Fibroblast of peridontal ligament (primary cell): ENCODE measurements around the gene MTCL3.
A peak's percentile ranks its signal among the peaks of the same experiment; 100 is the strongest.

Source experiments
- DNase-seq: peaks from one replicate; pipeline ENCODE4 v3.0.0-alpha.2; 2010; ENCODE audit errors: extremely low read depth

MTCL3 gene

DNA sequence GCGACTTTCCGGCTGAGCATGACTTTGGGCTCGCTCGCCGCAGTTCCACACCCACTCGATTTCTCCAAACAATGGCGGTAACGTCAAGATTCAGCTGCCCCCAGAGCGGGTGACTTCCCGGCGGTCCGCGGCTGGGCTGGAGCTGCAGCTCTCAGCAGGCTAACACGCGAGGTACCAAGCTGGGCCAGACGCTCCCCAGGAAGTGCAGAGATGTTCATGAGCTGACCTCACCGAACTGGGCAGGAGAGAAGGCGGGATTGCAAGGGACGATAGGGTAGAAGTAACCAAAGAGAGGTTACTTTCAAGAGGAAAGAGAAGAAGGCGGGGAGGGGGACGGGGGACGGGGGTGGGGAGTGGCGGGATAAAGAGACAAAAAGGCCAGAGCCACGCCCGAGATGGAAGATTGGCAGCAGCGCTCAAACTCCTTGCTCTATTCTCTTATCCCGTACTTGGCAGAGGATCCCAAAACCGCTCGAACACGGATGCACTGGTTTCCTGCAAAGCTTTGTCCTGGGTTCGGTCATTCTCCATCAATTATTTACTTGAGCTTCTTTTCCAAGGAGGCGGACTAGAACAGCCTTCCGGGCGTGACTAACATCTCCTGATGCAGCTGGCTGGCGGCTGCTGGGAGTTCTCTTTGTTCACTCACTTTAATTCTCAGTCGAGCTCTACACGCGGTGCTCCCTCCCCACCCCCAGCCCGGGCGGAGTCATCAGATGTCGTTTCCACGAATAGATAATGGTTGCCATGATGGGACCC lies at the start of gene MTCL3:
MTCL3 (minus strand) TSS at position 626 of the 759 bp plus-strand sequence.
- DNase-seq, result peak; percentile 53

- no peak for DNase-seq
Measured at GRCh38 chr6:127567476-127567875, 48.3 kb upstream of the MTCL3 start.

DNA sequence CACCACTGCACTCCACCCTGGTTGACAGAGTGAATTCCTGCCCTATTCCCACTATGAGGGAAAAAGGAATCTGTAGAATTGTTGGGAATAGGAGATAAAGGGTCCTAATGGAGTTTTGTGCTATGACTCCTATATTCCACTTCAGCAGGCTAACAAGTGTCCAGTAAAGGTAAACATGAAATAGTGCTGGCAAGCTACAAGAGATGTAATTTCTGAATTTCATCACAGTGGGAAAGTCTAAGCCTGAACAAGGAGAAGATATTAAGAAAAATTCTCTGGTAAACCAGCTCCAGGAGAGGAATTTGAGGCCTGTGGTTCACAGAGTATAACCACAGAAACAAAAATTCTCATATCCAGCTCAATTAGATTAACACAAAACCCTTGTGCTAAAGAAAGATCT lies 47.5 kb upstream of the MTCL3 start:
- DNase-seq, result peak; percentile 70

GRCh38 chr6:127566119-127566518 lies 47.0 kb upstream of the MTCL3 start:
- no peak for DNase-seq

DNA sequence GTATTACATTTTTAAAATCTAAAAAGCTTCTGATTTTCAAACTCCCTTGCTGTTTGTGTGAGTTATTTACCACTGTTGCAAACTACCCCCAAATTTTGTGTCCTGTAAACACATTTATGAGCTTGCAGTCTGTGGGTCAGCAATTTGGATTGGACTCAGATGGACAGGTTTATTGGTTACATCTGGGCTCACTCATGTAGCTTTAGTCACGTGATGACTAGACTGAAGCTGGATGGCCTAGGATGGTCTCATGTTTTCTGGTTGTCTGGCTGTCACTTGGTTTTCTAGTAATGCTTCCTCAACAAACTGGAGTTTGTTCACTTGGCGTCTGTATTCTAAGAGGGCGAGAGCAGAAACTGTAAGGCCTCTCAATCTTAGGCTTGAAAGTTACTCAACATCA lies 45.6 kb upstream of the MTCL3 start:
- no peak for DNase-seq

DNA sequence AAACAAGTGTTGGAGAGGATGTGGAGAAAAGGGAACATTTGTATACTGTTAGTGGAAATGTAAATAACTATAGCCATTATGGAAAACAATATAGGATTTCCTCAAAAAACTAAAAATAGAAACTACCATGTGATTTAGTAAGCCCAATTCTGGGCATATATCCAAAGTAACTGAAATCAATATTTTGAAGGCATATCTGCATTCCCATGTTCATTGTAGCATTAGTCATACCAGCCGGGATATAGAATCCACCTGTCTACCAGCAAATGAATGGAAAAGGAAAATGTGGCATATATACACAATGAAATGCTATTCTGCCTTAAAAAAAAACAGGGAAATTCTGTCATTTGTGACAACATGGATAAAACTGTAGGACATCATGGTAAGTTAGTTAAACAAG lies 42.5 kb upstream of the MTCL3 start:
- DNase-seq, result peak; percentile 48

- DNase-seq, result peak; percentile 62
Measured at GRCh38 chr6:127554435-127555006, 35.4 kb upstream of the MTCL3 start.

GRCh38 chr6:127550403-127550802 lies 31.3 kb upstream of the MTCL3 start:
- DNase-seq, result peak; percentile 75

DNA sequence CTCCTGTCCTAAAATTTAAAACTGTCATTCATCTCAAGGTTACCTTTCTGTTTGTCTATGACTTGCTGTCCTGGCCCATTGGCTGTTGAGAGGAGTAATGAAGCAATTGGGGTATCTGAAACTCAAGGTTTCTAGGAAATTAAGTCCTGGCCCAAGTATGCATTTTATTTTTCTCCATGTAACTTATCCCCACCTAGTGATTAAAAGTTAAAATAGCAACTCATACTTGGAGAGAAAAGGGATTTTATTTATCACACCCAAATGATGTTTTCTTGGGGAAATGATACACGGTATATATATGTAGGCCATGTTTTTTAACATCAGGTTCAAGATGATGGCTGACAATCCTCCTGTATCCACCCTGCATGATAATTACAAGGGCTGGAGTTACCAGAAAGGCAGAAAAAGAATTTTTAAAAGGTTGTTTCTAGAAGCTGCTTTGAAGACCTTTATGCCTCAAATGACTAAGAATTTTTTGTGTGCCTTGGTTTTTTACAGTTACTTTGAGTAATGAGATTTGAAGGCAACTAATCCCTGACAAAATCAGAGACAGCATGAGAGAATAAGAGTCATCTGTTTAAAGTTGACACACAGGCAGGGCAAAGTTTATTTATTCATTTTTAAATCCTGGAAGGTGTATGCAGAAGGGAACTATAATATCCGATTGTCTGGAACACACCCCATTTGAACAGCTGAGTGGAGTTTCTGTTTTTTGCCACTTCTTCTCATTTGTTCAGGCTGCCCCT lies 28.9 kb upstream of the MTCL3 start:
- DNase-seq, result peak; percentile 38

DNA sequence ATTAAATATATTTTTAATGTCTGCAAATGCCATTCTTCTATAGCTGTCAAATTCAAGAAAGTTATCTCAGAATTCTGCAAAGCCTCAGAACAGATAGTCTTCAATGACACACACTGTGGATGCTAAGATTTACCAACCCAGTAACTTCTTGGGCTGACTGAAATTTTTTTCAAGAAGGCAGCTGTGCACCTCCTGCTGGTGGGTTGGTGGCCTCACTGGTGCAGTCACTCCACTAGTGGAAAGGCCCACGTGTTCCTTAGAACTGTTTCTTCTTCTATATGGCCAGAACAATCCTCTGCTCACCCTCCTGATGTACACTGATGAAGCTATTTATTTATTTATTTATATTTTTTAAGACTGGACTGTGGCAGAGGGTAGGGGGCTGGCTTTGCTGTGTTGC lies 28.1 kb upstream of the MTCL3 start:
- DNase-seq, result no peak

DNA sequence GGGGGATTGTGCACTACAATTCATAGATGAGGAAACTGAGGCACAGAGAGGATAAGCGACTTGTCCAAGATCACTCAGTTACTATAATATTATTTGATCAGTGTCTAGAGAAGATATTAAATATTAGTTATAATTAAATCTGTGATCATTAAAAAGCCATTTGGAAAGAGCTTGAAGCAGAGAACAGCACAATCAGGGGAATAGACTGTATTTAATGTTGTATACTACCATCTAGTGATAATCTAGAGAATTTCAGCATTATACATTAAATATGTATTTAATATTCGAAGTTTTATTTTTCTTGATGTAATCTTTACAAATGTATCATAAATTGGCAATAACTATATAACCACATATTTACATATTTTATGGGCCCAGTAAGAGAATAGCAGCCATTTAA lies 20.1 kb upstream of the MTCL3 start:
- peak; percentile 65 for DNase-seq

- no peak for DNase-seq
Measured at GRCh38 chr6:127538750-127539264, 19.7 kb upstream of the MTCL3 start.

- no peak for DNase-seq
Measured at GRCh38 chr6:127533736-127534135, 14.6 kb upstream of the MTCL3 start.

DNA sequence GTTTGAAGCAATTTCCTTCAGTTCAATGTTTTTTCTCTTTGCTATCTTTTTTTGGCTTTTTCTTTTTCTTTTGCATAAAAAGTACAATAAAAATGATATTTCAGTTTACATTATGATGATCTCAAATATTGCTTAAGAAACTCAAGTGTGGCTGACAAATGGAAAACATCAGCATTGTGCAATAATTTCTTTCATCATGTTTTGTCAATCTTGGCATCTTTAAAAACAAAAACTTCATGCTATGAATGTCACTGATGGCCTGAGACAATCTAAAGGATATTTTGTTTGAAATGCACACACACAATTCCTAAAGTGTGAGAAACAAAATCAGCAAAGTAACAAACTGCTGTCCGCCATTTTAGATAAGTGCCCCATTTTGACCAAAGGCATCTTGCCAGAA lies 13.9 kb upstream of the MTCL3 start:
- DNase-seq, result peak; percentile 37

DNA sequence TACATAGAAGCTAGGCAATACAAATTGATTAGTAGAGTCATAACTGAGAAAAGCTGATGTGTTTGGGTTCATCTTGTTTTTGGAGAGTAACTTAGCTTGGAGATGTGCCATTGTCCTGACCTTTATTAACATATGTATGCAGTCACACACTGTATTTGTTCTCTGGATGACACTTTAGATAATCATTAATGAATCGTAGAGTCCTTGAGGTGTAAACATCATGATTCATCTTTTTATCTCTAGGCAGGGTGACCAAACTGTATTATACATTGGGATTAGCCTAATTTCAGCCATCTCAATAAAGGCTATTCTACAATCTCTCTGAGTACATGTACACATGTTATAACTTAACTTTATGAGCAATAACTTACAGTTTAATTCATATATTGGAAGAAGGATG lies 3.6 kb upstream of the MTCL3 start:
- DNase-seq, result no peak

DNA sequence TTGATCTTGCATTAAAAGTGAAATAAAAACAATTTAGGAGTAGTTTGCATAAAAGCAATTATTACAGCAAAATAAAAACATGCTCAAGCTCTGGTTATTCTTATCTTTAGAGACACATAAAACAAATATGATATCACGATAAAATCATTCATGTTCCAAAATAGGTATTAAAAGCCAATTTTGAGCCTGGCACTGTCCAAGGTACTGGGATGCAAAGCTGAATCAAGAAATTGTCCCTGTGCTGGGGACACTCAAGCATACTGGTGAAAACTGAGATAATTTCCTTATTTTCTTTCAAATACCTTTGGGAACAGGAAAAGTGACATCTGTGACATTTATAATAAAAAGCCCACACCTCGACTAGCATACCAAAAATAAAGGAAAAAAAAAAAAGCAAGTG lies 931 bp upstream of the MTCL3 start:
- DNase-seq, result peak; percentile 35

DNA sequence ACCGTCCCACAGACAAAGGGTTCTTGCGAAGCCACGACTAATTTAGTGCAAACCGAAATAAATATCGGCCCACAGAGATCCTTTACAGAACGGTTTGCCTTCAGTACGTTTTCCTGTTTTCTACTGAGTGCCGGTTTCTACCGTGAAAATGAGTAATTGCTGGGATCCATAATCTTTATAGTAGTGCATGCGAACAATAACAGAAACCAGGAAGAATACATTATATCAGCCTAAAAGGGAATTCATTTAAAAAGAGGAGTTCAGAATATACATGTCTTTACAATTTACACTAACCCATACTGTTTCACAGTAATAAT lies 292 bp upstream of the MTCL3 start:
- DNase-seq, result no peak

DNA sequence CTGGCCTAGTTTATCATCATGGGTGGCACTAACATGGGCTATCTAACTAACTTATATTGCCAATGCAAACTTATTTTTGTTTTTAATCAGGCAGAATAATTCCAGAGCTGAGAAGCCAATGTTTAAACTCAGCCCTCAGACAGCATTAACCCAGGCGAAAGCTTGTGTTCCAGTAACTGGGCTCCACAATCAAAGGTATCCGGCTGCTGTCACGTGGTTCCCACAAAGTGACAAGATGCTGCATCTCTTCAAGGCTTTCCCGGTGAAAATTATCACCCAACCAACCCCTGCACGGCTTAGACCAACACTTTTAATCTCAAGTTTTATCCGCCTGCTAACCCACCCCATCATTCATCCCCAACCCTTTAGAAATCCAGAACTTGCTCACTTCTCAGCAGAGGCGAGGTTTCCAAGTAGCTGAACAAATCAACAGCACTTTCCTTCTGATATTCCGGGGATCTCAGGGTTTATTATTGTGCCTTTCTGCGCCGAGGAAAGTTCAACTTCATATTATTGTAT lies 885 bp downstream of the MTCL3 start:
- no peak for DNase-seq

DNA sequence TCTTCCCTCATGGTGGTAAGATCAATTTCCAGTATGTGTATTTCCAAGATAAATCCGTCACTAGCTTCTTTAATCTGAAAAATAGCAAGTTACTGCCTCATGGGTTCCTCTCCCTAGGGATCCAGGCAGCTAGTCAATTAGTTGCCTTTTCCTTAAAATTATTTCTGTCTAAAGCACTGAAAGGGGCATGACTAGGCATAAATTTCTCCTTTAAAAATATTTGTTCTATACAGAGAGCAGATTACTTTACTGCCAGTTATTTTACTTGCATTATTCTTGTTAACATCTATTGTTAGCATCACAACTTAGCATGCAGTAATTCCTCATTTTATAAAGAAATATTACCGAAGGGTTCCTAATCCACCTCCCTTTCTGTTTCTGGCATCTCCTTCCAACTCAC lies 1.4 kb downstream of the MTCL3 start:
- DNase-seq, result no peak

- DNase-seq, result peak; percentile 66
Measured at GRCh38 chr6:127516662-127517273, 2.4 kb downstream of the MTCL3 start.

DNA sequence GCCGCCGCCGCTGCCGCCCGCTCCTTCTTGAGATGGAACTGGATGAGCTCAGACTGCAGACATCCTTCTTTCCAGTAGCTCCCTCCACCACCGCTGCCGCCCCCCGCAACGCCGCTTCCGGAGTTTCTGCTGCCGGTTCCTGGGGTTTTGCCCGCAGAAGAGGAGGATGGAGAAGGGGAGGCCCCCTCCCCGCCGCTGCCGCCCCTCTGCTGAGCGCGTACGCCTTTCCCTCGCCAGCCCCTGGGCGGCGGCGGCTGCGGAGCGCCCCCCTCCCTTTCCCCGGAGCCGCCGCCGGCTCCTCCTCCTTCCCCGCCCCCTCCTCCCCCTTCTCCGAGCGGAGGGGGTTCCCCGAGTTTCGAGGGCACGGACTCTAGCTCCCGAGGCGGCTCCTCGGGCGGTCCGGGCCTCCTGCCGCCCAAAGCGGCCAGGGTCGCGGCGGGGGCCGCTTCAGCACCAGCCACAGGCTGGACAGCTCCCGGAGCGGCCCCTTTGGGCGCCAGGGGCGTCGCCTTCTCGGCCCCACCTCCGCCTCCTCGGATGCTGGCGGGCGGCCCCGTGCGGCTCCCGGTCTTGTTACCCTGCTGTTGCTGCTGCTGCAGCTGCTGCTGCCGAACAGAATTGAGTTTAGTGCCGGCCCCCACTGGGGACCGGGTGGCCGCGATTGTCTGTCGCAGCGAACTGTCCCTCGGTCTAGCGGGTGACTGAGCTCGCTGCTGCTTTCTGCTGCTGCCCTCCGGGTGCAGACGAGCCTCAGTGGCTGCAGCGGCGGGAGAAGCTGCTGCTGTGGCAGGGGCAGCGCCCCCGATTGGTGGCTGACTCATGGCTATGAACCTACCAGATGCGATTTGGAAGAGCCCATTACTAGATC lies 3.1 kb downstream of the MTCL3 start:
- DNase-seq, result peak; percentile 58
